Measurements from ENCODE around the gene IL34.
"Not testable (repeated sequence)": the region's sequence is repeated elsewhere in the genome, so short reads cannot be mapped to it uniquely, and the experiment has no call there.

The IL34 gene

GRCh38 chr16:70612931-70613330 is 33.4 kb upstream of the IL34 start:
- TF ChIP-seq CTCF (IDR thresholded peaks at IDR 0.05; ENCODE audit: low read depth, low read length) = no peak
- no peak overlapping the region for H3K4me3 ChIP-seq (ENCODE audit: low read depth, low read length)

DNA sequence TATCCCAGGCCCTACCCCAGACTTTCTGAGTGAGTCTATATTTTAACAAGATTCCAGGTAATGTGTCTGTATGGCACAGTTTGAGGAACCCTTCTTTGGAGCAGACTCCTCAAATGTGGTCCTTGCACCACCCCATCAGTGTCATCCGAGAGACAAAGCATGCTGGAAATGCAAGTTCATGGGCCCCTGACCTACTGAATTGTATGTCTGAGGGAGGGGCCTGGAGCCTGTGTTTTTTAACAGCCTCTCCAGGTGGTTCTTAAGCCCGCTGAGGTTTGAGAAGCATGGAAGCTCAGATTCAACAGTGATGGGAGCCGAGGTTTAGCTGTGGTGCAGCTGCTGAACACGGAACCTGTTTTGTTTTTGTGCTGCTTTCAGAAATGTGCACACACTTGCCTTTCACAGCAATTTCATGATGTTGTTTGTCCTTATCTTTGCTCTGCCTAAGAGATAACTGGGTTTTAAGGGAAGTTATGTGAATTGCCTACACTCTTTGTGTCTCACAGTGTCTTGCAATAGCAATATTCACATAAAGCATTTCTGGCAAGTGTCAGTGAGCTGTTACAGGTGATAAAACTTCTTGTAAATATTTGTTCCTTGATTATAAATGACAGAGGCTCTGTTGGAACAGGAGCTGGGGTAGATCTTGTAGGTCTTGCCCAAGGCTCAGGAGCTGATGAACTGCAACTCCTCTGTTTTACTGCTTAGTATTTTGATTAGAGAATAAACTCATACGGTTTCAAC is 32.0 kb upstream of the IL34 start:
- TF ChIP-seq CTCF (IDR thresholded peaks at IDR 0.05; ENCODE audit: low read depth, low read length) = no peak
- no peak overlapping the region for H3K4me3 ChIP-seq (ENCODE audit: low read depth, low read length)

DNA sequence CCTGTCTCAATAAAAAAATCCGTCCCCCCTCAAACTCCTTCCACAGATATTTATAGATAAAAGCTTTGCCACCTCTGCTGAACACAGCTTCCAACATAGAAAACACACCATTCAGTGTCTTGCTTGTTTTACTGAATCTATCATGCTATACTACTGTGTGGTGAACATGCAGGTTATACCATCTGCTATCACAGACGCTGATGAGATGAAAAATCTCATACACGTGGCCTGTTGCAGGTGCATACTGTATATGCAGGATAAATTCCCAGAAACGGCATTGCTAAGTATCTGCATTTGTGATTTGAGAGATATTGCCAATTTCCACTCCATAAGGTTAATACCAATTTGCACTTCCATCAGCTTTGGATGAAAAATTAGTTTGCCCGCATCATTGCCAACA is 30.4 kb upstream of the IL34 start:
- TF ChIP-seq CTCF (IDR thresholded peaks at IDR 0.05; ENCODE audit: low read depth, low read length) = no peak
- H3K4me3 ChIP-seq (ENCODE audit: low read depth, low read length) = no peak overlapping the region

DNA sequence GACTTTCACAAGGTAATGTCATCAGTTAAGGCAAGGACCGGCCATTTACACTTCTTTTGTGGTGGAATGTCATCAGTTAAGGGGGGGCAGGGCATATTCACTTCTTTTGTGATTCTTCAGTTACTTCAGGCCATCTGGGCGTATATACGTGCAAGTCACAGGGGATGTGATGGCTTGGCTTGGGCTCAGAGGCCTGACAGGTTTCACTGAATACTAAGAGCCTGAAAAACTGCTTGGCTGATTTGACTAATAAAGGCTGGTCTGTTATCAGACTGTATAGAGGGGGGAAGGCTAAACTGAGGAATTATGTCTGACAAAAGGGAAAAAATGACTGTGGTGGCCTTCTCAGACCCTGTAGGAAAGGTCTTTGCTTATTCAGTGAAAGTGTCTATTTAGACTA is 24.5 kb upstream of the IL34 start:
- H3K4me3 ChIP-seq (ENCODE audit: low read depth, low read length) = not testable (repeated sequence)

- no peak for TF ChIP-seq CTCF (IDR thresholded peaks at IDR 0.05; ENCODE audit: low read depth, low read length)
- no peak overlapping the region for H3K4me3 ChIP-seq (ENCODE audit: low read depth, low read length)
Observed at GRCh38 chr16:70627696-70628095, 18.7 kb upstream of the IL34 start.

DNA sequence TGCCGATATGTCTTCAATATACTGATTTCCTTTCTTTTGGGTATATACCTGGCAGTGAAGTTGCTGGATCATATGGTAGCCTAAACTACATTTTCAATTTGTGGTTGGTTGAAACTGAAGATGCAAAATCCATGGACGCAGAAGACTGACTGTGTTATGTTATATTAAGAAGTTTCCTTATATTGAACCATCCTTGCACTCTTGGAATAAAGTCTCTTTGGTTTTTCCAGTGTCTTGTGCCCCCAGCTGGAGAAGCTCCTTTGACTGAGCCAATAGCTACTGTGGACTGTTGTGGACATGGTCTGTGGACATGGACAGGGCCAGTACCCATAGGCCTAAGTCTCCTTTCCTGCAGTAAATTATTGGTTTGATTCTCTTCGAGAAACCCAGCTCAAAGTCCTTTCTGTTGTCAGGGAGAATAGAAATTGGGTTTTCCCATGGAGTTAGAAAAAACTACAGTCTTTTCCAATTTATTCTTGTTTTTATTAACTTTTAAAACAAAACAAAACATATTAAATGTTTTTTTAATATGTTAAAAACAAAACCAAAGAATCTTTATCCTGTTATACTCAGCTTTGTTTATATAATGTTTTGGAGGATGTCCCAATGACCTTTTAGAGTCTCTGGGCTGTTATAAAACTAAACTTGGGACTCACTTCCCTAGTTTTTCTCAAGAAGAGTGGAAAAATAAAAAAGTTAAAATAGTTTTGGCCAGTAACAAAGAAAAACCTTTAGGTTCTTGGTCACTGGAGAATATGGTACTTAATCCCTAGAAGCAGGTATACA is 15.2 kb upstream of the IL34 start:
- no peak for TF ChIP-seq CTCF (IDR thresholded peaks at IDR 0.05; ENCODE audit: low read depth, low read length)
- no peak overlapping the region for H3K4me3 ChIP-seq (ENCODE audit: low read depth, low read length)

GRCh38 chr16:70632273-70632672 is 14.1 kb upstream of the IL34 start:
- TF ChIP-seq CTCF (IDR thresholded peaks at IDR 0.05; ENCODE audit: low read depth, low read length) = no peak
- no peak overlapping the region for H3K4me3 ChIP-seq (ENCODE audit: low read depth, low read length)

- not testable (repeated sequence) for H3K4me3 ChIP-seq (ENCODE audit: low read depth, low read length)
Observed at GRCh38 chr16:70633617-70634016, 12.7 kb upstream of the IL34 start.

Data from WI38 (cell line).